Activated CD4-positive, alpha-beta T cell treated with anti-CD3 and anti-CD28 coated beads, Interleukin-2, Interleukin-6, amounts not matched to agents 100 ng/mL and 50 ng/mL, durations not matched to agents 16 hours and 8 hours (primary cell): ENCODE data around the gene SERTM1.

Experiments used
- DNase-seq: peaks from one replicate; pipeline ENCODE4 v3.0.0-alpha.2; 2020

The SERTM1 gene

DNA sequence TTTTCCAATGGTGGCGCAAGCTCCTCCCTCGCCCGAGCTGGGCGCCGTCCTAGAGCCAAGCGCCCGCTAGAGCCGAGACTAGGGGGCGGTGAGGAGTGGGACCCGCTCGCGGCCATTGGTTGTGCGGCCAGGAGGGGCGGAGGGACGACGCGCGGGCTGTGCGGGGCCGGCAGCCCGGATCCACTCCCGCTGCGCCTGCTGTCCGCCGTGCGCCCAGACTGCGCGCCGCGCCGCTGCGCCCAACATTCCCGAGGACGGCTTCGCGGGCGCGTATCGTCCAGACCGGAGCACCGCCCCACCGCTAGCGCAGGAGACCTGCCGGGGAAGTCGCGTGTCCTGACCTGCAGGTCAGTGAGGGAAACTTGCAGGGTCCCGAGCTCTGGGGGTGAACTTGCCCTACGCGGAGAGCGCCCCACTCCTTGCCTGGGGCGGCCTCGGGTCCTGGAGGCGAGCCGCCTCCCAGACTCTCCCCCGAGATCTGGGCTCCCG is at the start of gene SERTM1:
TSS of gene SERTM1 (plus strand) at position 183 of the 489 bp plus-strand sequence. CDS start 21,059 bp downstream, outside the sequence.
- DNase-seq = no peak

DNA sequence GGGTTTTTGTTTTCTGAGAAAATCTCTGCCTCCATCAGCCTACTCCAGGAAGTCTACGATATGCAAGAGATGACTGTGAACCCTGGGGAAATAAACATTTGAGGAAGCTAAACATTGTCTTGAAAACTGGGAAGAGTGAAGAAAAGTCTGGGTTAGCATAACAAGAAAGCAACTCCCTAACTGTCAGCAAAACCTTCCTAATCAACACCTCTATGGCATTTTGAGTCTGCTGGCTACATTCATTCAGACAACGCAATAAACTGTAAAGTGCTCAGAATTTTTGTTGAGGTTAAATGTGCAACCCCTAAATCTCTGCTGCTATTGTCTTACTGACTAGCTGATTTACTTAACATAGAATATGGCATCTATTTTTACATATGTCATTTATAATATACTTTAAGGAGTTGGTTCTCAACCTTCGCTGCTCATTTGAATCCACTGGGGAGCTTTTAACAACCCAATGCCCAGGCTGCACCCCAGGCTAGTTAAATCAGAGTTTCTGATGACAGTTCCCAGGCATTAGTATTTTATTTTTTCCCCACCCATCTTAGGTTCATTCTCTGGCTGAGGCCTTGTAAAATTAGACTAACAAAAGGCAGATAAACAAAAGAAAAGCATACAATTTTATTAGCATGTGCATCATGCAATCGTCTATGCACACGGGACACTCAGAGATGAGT is 45.3 kb upstream of the SERTM1 start:
- no peak for DNase-seq

DNA sequence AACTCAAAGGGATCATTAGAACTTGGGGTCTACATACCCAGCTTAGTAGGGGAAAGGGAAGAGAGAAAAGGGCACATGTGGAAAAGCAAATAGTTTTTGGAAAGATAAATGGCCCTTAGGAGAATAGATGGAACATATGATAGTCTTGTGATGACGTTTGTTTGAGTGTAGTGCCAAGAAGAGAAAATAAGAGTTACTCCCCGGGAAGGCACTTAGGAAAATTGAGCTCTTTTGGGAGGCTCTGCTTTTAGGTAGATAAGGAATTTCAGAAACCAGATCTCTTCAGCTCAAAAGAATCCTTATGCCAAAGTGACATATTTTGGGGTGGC is 44.8 kb upstream of the SERTM1 start:
- no peak for DNase-seq

- no peak for DNase-seq
Measured at GRCh38 chr13:36630181-36630803, 43.5 kb upstream of the SERTM1 start.

- no peak for DNase-seq
Measured at GRCh38 chr13:36639610-36640009, 34.2 kb upstream of the SERTM1 start.

GRCh38 chr13:36650611-36651010 is 23.2 kb upstream of the SERTM1 start:
- no peak for DNase-seq

- no peak for DNase-seq
Measured at GRCh38 chr13:36665630-36666029, 8.2 kb upstream of the SERTM1 start.

GRCh38 chr13:36666477-36667229 is 7.2 kb upstream of the SERTM1 start:
- no peak for DNase-seq

- DNase-seq = no peak
Measured at GRCh38 chr13:36668316-36668715, 5.5 kb upstream of the SERTM1 start.

GRCh38 chr13:36673352-36673751 is 468 bp upstream of the SERTM1 start:
- no peak for DNase-seq

DNA sequence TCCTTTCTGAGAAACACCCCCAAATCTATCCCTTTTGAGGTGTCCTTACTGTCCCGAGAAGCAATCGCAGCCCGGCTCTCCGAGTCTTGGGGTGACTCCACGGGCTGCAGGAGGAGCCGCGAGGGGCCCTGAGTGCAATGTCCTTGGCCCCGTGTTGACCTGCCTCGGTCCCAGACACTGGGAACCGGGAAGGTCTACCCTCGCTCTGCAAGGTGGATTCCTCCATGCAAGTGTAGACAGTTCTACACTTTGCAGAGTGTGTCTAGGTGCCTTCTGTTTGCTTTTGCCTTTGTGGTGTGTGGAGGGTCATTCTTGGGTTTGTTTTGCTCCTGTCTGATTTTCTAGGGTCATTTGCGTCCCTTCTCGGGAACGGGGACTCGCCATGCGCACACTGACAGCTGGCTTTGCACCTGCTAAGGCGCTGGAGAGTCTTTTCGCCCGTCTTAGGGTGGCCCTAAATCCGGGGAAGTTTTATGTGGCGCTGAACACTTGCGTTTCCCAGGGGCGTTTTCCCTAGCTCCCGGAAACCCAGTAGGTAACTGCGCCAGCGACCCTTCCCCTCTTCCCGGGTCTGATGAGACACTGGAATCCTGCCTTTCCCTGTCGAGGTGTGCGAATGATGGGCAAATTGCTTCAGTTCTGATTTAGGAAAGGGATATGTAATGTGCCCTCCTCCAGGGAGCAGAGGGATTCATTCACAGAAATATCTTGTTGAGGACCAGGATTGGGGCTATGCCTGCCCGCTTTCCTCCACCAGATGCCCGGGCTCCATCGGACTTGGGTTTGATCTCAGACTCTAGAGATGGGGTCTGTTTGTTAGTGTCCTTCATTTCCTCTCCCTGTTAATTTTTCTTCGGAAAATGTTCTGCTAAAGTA is 755 bp downstream of the SERTM1 start:
- DNase-seq = no peak

DNA sequence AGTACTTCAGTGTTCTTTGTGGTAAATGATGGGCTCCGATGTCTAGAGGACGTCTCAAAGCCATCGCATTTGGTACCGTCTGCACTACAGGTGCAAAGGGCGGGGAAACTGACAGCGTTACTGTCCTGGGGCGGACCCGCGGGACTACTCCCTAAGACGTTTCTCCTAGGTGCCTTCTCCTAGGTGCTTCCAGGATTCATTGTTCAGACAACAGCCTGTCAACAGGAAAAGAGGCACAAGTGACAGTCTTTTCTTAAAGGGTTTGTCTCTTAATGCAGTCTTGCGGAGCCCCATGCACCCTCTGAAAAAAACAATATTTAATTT is 1.4 kb downstream of the SERTM1 start:
- DNase-seq = no peak

DNA sequence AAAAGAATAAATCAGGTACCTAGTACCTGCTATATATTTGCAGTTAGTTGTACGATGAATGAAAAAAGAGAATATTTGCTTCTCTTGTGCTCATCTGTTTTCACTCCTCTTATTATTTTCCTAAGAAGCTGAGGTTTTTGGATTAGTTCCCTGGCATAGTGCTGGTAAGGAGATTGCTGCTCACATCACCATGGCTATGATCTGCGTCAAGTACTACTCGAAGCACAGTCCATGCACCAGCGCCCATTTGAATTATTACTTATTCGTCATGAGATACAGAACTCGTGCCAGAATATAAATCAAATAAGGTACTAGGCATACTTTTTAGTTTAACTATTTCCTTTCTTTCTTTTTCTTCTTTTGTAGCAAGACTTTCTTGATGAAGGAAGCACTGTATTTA is 7.1 kb downstream of the SERTM1 start:
- no peak for DNase-seq

GRCh38 chr13:36681894-36682624 is 8.2 kb downstream of the SERTM1 start:
- DNase-seq = no peak

DNA sequence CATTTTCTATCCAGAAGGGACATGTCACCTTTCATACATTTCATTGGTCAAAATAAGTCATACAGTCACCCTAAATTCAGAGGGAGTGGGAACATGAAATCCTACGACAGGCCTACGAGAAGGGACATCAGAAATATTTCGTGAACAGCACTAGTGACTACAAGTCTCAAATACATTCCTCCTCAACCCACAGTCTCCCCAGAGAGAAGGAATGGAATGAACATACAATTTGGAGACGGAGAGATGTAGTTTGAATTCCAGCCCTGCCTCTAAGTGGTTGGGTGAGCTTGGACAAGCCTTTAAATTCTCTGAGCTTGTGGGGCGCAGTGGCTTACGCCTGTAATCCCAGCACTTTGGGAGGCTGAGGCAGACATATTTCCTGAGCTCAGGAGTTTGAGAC is 9.9 kb downstream of the SERTM1 start:
- DNase-seq = no peak

- DNase-seq = peak; percentile 6
Measured at GRCh38 chr13:36685927-36686326, 12.1 kb downstream of the SERTM1 start.

DNA sequence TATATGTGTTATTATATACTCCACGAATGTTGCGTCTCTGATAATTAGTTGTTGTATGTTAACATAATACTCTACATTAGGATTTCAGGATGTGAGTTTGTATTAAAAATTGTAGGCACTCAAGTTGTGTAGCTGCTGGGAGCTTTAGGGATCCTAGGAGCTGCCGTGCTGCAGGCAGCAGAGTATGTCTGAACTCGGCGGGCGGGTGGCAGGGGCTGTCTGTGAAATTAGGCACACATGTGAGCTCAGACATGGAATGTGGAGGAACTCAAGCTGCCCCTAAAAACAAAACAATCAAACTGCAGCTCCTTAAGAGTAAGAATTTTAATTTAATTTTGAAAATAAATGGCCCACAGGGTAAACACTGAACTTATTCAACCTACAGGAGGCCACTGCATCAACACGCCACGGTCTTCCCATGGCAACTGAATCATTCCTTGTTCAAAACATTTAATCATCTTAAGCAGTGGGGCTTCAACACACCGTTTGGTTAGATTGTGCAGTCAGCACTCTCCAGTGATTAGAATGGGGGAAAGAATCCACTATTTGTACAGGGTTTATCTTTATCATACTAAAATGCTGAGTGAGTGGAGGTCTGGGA is 22.7 kb downstream of the SERTM1 start:
- DNase-seq = no peak

DNA sequence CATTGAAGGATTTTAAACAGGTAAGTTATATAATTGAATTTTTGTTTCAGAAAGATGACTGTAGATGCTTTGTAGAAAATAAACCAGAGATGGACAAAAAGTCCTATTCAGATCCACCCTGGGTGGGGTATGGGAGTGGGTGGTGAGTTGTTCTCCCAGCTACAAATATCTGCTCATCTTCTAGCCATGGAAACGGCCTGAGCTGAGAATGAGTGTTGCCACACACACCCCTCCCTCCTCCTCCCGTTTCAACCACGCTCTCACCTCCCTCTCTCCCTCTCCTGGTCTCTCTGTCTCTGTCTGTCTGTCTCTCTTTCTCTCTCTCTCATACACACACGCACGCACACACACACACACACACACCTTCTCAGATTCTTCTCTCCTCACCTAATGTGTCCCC is 26.4 kb downstream of the SERTM1 start:
- DNase-seq = no peak

DNA sequence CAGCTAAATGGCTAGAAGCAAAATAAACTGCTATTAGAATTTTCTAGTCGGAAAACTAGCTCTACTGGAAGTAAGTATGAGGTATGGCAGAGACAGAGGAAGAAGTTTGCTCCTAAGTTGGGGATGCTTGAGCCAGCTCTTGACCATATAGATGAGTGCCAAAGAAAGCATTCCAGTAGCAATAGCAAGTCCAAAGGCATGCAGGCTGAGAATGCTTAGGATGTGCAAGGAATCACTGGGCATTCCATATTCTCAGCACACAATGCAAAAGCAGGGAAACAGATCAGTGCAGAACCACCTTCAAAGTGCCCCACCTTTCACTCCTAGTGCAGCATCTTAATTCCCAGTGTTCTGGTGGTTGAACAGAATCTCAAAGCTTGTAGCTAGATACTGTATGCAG is 32.9 kb downstream of the SERTM1 start:
- no peak for DNase-seq

DNA sequence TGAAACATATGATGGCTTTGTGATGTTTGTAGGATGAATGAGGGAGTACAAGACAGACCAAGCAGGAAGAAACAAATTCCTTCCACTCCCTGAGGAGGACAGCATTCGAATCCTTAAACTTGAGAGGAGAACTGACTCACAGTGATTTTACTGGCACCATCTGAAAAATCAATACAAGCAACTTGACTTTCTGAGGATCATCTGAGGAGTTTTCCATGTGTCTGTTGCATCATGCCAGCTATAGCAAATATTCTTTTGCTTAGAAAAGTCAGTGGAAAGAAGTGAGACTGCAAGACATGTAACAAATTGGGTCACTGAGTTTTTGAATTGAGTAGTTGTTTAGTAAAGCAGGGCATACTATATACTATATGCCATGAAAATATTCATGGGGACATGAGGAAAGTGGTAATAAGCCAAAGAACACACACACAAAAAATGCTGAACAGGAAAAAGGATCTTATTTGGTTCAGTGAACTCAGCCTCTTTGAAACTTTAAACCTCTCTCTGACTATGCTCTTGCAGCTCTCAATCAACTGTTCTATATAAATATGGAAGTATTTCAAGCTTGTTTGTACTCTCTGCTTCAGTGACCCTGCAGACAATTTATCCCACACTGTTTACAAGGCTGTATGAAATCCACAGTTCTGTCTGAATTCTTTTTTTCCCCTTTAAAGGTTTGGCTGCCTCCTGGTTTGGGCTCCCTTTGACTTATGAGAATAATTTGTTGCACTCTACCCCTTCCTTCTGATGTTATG is 35.5 kb downstream of the SERTM1 start:
- no peak for DNase-seq

DNA sequence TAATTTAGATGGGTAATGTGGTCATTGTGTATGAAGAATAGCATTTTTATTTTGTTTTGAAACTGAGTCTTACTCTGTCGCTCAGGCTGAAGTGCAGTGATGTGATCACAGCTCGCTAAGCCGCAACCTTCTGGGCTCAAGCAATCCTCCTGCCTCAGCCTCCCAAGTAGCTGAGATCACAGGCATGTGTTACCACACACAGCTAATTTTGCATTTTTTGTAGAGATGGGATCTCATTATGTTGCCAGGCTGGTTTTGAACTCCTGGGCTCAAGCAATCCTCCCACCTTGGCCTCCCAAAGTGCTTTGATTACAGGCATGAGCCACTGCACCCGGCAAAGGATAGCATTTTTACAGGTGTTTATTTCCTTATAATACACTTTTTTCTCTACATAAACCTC is 36.6 kb downstream of the SERTM1 start:
- DNase-seq = no peak
